HepG2 (cell line): ENCODE data around the gene DCAF7. TPM values are rescaled to one million over a fixed set of nuclear protein-coding genes. Genes with fewer than 3 reads are reported as not detected.

Source experiments
- CREB3 ChIP-seq: sonication (generic); formaldehyde crosslinking; IDR thresholded peaks from 2 replicates; pipeline ENCODE4 v1.5.0; 2020; ENCODE audit warnings: missing genetic modification reagents
- CREM ChIP-seq, 2 experiments: sonication (generic) in 1 of 2; formaldehyde crosslinking in 1 of 2; IDR thresholded peaks; 2 replicates each; pipeline versions ENCODE4 v1.4.0 to v1.6.1; 2016 to 2020; ENCODE audit warnings: antibody characterized with exemption in 1 of 2, mild to moderate bottlenecking in 1 of 2, missing genetic modification reagents in 1 of 2
- DMAP1 ChIP-seq: IDR thresholded peaks from 2 replicates; pipeline ENCODE4 v1.6.1; 2016
- DNMT1 ChIP-seq: sonication (generic); formaldehyde crosslinking; IDR thresholded peaks from 2 replicates; pipeline ENCODE4 v1.5.1; 2020; ENCODE audit warnings: mild to moderate bottlenecking, missing genetic modification reagents
- HNRNPH1 ChIP-seq: fragments of 200-400 bp; formaldehyde crosslinking; optimal IDR thresholded peaks from 2 replicates; pipeline ENCODE3; 2017; ENCODE audit warnings: mild to moderate bottlenecking, low read depth, low read length
- IRF1 ChIP-seq: sonication (generic); formaldehyde crosslinking; IDR thresholded peaks from 2 replicates; pipeline ENCODE4 v1.4.0; 2020; ENCODE audit warnings: low read depth, mild to moderate bottlenecking, missing genetic modification reagents
- ISX ChIP-seq: sonication (generic); formaldehyde crosslinking; conservative IDR thresholded peaks from 2 replicates; pipeline ENCODE4 v1.5.0; 2020; ENCODE audit warnings: missing genetic modification reagents
- KDM2A ChIP-seq: sonication (generic); formaldehyde crosslinking; IDR thresholded peaks from 2 replicates; pipeline ENCODE4 v1.4.0; 2020; ENCODE audit warnings: low read depth, missing genetic modification reagents, borderline replicate concordance
- KDM4B ChIP-seq: sonication (generic); formaldehyde crosslinking; IDR thresholded peaks from 2 replicates; pipeline ENCODE4 v1.4.0; 2020; ENCODE audit warnings: missing genetic modification reagents
- PRDM10 ChIP-seq: sonication (generic); formaldehyde crosslinking; IDR thresholded peaks from 2 replicates; pipeline ENCODE4 v1.4.0; 2020; ENCODE audit warnings: low read depth, missing genetic modification reagents
- REPIN1 ChIP-seq: sonication (generic); formaldehyde crosslinking; IDR thresholded peaks from 2 replicates; pipeline ENCODE4 v1.8.0; 2022; ENCODE audit warnings: missing genetic modification reagents, low read depth, mild to moderate bottlenecking, borderline replicate concordance
- ZBTB21 ChIP-seq: sonication (generic); formaldehyde crosslinking; IDR thresholded peaks from 2 replicates; pipeline ENCODE4 v1.4.0; 2020; ENCODE audit warnings: missing genetic modification reagents
- ZNF276 ChIP-seq: sonication (generic); formaldehyde crosslinking; IDR thresholded peaks from 2 replicates; pipeline ENCODE4 v1.4.0; 2020; ENCODE audit warnings: mild to moderate bottlenecking, low read depth, missing genetic modification reagents
- ZNF512B ChIP-seq: sonication (generic); formaldehyde crosslinking; IDR thresholded peaks from 2 replicates; pipeline ENCODE4 v1.5.1; 2020; ENCODE audit warnings: missing genetic modification reagents, mild to moderate bottlenecking, borderline replicate concordance
- ZNF788 ChIP-seq: sonication (generic); formaldehyde crosslinking; IDR thresholded peaks from 2 replicates; pipeline ENCODE4 v1.5.0; 2020; ENCODE audit warnings: mild to moderate bottlenecking, missing genetic modification reagents, borderline replicate concordance
- ZNF83 ChIP-seq: sonication (generic); formaldehyde crosslinking; IDR thresholded peaks from 2 replicates; pipeline ENCODE4 v1.4.0; 2020; ENCODE audit warnings: missing genetic modification reagents, mild to moderate bottlenecking, borderline replicate concordance
- ZZZ3 ChIP-seq: sonication (generic); formaldehyde crosslinking; IDR thresholded peaks from 2 replicates; pipeline ENCODE4 v1.4.0; 2020; ENCODE audit warnings: missing genetic modification reagents, mild to moderate bottlenecking, borderline replicate concordance
- polyA plus RNA-seq, 8 experiments: library from polyadenylated mRNA; depleted of rRNA in 3 of 8; stranded (reverse) in 7 of 8; unstranded in 1 of 8; fragments of >200 nt; fragmentation: Illumina TruSeq in 4 of 8; extraction: Trizol in 4 of 8; gene quantifications; 2 replicates each; pipeline versions ENCODE4 v1.2.1 to v1.2.3, GENCODE V29; 2011 to 2016; ENCODE audit warnings: low read depth in 4 of 8, missing spikeins in 1 of 8, mixed read lengths in 1 of 8; ENCODE audit not compliant: insufficient read depth in 1 of 8
- total RNA-seq, 5 experiments: library from RNA; depleted of rRNA; stranded (reverse); fragments of >200 nt; fragmentation: Illumina TruSeq; extraction: Trizol; gene quantifications; 2 replicates each; pipeline ENCODE4 v1.2.3, GENCODE V29; 2016; ENCODE audit warnings: low read depth in 1 of 5

The DCAF7 gene
- total and polyA plus RNA-seq, 2 of the 13 experiments (the other 11 are each of a cell fraction or from before 2014, with no cell fraction given): 55.2 to 73.4 TPM

GRCh38 chr17:63600569-63601438, 50.5 kb downstream of the DCAF7 start, which contains the start of gene TACO1 (continued):
- TF ChIP-seq PRDM10 (CRISPR knock-in tag): peak; percentile 88
- TF ChIP-seq ZNF512B: peak; percentile 89; the same call in 1 of the 2 replicates
- peak; percentile 99 for TF ChIP-seq DNMT1 (CRISPR knock-in tag)
- peak; percentile 91 for TF ChIP-seq ISX (CRISPR knock-in tag)
- TF ChIP-seq ZNF276 (CRISPR knock-in tag): peak; percentile 75; the same call in 1 of the 2 replicates
- TF ChIP-seq HNRNPH1: no peak
- peak; percentile 98 for TF ChIP-seq ZZZ3 (CRISPR knock-in tag)
- TF ChIP-seq REPIN1 (CRISPR knock-in tag): peak; percentile 98
- peak; percentile 96 for TF ChIP-seq DMAP1
- peak; percentile 59 for TF ChIP-seq ZBTB21 (CRISPR knock-in tag)
- no peak for TF ChIP-seq IRF1 (CRISPR knock-in tag)
- TF ChIP-seq CREB3 (CRISPR knock-in tag): peak; percentile 92; the same call in 1 of the 2 replicates
- peak; percentile 75 for TF ChIP-seq CREM (IDR thresholded peaks at IDR 0.05)
- 0 out of 2 replicates have a peak, but pooled peaks have one; percentile 18 for TF ChIP-seq CREM (CRISPR knock-in tag; IDR thresholded peaks at IDR 0.05)
- peak; percentile 99 for TF ChIP-seq ZNF788 (CRISPR knock-in tag)
- TF ChIP-seq ZNF83 (CRISPR knock-in tag): peak; percentile 87; the same call in 1 of the 2 replicates
- TF ChIP-seq KDM4B (CRISPR knock-in tag): peak; percentile 98
- TF ChIP-seq KDM2A (CRISPR knock-in tag): peak; percentile 100
